GM13976 (cell line): Measurements from ENCODE around the gene CIT.

Experiments used
- DNase-seq: peaks from one replicate; pipeline ENCODE4 v3.0.0; 2012; ENCODE audit warnings: low spot score
- in situ Hi-C: fragments of 300-500 bp; cut with MboI; formaldehyde crosslinking; loops from one replicate; pipeline ENCODE4 v1.12.0; 2022; ENCODE audit warnings: low sequenced_read_pairs, mixed read lengths, inconsistent platforms; ENCODE audit not compliant: unreplicated experiment
- TF ChIP-seq, protein P1 (sequence below): IDR thresholded peaks from 2 replicates; pipeline ENCODE4 v1.5.1; 2012; ENCODE audit warnings: borderline replicate concordance, mild to moderate bottlenecking; ENCODE audit not compliant: insufficient read depth; ENCODE audit errors: extremely low read depth, missing control alignments, control extremely low read depth

The CIT gene

DNA sequence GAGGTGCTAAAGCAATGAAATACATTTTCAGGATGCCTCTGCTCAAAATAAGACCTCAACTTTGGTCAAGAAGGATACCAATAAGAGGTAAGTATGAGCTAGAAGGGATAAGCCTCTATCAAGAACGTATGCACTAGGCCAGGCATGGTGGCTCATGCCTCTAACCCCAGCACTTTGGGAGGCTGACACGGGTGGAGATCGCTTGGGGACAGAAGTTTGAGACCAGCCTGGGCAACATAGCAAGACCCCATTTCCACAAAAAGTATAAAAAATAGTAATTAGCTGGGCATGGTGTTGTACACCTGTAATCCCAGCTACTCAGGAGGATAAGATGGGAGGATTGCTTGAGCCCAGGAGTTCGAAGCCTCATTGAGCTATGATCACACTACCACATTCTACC lies 114.5 kb downstream of the CIT start:
- no peak for DNase-seq
- in situ Hi-C loops, result no loop called here
- TF ChIP-seq, protein P1, sequence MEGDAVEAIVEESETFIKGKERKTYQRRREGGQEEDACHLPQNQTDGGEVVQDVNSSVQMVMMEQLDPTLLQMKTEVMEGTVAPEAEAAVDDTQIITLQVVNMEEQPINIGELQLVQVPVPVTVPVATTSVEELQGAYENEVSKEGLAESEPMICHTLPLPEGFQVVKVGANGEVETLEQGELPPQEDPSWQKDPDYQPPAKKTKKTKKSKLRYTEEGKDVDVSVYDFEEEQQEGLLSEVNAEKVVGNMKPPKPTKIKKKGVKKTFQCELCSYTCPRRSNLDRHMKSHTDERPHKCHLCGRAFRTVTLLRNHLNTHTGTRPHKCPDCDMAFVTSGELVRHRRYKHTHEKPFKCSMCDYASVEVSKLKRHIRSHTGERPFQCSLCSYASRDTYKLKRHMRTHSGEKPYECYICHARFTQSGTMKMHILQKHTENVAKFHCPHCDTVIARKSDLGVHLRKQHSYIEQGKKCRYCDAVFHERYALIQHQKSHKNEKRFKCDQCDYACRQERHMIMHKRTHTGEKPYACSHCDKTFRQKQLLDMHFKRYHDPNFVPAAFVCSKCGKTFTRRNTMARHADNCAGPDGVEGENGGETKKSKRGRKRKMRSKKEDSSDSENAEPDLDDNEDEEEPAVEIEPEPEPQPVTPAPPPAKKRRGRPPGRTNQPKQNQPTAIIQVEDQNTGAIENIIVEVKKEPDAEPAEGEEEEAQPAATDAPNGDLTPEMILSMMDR, result no peak

DNA sequence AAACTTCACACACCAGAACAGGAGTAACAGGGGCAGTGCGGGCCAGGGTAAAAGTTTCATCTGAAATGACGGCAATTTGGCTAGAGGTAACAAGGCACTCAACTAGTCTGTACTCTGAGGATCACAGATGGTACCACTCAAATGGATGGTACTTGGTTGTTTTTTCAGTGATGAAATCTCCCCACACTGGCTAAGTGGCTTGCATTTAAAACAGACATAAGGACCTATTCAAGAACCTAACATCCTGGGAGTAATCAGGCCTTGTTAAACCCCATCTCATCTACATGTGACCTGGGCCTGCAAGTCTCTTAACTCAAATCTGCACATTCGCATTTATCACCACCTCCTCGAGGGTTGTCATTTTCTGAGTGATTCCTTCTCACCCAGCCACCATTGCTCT lies 118.4 kb downstream of the CIT start:
- no peak for DNase-seq
- in situ Hi-C loops, result no loop called here
- TF ChIP-seq, protein P1, result no peak

DNA sequence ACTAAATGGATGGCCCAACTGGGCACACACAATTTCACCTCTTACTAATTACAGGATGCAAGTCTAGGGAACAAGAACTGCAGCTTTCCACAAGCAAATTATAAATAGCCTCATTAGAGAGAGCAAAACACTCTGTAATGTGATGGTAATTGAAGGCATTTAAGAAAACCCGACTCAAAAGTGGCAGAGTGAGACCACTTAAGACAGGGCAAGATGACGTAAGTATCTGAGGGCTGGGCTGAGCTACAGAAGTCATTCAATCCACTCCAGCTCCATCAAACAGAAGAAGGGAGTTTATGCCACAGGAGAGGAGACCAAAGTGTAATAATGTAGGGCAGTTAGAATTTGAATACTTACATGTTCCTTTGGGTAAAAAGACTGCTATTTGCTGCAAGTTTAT lies 118.9 kb downstream of the CIT start:
- TF ChIP-seq, protein P1, result no peak
- DNase-seq, result no peak

DNA sequence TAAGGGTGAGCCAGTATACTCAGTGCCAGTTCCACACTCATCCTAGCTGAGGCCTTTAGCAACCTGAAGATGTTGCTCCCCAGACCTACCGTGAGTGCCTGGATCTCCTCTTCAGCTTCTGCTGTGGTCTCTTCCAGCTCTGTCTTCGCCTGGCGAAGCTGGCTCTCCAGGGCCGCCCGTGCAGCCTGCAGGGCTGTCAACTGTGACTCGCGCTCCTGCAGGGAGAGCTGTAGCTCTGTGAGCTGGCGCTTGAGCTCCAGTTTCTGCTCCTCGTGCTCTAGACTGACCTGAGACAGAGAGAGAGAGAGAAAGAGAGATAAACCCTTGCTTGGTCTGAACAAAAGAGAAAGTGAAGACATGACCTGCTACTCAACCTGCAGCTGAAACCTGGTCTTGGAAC lies 125.2 kb downstream of the CIT start:
- DNase-seq, result no peak
- in situ Hi-C loops, result no loop called here
- TF ChIP-seq, protein P1, result no peak

More for the DNA sequence above, 118.9 kb downstream of the CIT start:
- in situ Hi-C loops, result no loop called here

DNA sequence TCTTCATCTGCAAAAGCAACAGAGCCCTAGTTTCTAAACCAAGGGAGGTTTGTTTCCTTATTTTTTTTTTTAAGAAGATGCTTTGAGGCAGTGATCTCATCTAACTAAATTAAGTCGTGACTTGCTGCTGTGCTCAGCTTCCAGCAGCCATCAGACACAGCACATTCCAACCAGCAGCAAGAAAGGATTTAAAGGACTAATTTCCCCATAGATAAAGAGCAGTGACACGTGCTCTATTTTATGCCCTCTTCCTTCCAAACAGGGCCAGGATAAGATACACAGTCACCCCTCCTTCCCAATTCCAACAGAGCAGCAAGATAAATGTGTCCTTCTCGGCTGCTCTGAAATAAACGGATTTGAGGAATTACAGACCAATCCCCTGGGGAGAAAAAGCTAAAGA lies 127.5 kb downstream of the CIT start:
- in situ Hi-C loops, result no loop called here
- TF ChIP-seq, protein P1, result no peak
- DNase-seq, result no peak

DNA sequence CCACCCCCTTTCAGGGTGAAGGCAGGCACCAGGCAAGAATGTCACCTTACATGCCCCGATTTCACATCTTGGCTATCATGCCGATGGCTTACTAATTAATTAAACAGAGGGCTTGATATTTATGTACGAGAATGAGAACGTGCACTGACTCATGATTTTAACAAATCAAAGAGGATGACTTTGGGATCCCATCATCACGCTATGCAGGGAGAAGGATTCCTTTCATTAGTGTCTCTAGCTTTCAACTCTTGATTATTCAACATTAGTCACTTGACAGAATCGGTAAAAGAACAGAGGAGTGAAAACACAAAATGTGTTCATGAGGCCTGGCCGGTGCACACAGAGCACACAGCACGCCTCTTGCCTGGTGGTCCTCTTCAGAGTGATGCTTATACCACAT lies 128.6 kb downstream of the CIT start:
- TF ChIP-seq, protein P1, result no peak
- in situ Hi-C loops, result no loop called here
- DNase-seq, result no peak

DNA sequence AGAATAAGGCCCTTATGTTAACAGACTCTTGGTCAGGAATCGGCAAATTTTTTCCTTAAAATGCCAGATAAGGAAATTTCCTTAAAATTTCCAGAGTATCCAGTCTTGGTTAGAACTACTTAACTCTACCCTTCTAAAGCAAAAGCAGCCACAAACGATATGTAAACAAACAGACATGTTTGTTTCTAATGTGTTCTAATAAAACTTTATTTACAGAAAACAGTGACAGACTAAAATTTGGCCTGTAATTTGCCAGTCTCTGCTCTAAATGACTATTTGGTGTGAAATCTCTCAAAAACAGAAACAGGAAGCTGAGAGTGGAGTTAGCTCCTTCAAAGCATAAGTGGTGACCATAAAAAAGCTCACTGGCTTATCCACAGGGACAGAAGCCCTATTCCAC lies 131.0 kb downstream of the CIT start:
- DNase-seq, result no peak
- in situ Hi-C loops, result no loop called here
- TF ChIP-seq, protein P1, result no peak
